HPDE6-E6E7 (cell line): Measurements from ENCODE around the gene EYS.
"Not testable (repeated sequence)": the region's sequence is repeated elsewhere in the genome, so short reads cannot be mapped to it uniquely, and the experiment has no call there.

ENCODE experiments used
- DNase-seq: peaks from one replicate; pipeline ENCODE4 v3.0.0; 2011; ENCODE audit warnings: missing footprints; ENCODE audit errors: extremely low spot score

The EYS gene

DNA sequence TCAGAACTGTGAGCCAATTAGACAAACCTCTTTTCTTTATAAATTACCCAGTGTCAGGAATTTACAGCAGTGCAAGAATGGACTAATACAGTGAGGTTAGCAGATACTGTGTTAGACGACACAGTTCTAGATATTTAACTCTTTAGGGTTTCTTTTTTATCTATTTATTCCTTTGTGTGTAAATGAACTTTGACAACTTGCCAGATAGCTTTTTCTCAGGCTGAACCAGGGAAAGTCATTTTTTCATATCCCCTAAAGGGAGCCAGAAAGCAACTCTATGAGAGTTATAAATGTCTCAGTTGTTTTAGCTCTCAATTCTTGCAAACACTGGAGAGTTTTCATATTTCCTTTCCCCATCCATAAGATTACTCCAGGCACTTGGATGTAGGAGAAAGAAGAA, 1794.1 kb downstream of the EYS start:
- DNase-seq, result no peak

DNA sequence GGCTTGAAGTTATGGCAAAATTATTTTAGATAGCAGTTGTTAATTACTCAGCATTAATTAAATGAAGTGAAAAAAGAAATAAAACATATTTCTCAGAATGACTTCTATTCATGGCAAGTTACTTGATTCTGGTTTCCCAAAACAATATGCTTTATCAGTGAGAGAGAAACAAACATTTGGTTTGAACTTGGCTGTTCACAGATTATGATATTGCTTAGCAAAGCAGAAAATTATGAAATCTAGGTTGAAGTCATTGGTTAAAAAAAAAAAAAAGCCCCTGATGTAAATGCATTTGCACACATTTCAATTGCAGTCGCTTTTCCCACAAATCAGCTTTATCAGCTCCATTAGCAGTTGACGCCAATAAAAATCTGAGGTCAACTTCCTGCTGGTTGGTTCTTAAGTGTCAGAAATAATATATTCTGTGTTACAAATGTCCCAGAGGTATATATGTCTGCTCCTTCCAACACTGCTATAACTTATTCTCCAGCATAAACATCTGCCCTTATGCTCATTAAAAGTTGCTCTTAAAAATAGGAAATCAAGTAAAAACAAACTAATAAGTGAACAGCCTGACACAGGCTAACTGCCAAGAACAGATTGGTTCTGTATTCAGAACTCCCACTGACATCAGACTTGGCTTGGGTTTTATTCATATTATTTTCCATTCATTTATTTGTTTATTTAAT, 1796.0 kb downstream of the EYS start:
- DNase-seq, result no peak

GRCh38 chr6:63904650-63905248, 1802.3 kb downstream of the EYS start:
- peak; percentile 26 for DNase-seq

GRCh38 chr6:63899550-63899949, 1807.5 kb downstream of the EYS start:
- DNase-seq, result peak; percentile 60

- no peak for DNase-seq
Observed at GRCh38 chr6:63897952-63898351, 1809.1 kb downstream of the EYS start.

DNA sequence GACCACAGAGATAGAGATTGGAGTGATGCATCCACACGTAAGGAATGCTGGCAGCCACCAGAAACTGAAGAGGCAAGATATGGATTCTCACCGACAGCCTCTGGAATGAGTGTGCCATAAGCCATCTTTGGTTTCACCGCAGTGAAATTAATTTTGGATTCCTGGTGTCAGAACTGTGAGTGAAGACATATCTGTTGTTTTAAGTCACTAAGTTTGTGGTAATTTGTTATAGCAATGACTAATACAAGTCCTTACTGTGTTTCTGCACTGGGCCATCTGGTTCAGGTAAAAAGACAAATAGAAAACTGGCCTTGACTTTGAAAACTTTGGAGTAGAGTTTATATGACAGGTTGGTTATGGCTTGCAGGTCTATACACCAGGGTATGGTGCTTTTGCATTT, 1809.6 kb downstream of the EYS start:
- DNase-seq, result no peak

DNA sequence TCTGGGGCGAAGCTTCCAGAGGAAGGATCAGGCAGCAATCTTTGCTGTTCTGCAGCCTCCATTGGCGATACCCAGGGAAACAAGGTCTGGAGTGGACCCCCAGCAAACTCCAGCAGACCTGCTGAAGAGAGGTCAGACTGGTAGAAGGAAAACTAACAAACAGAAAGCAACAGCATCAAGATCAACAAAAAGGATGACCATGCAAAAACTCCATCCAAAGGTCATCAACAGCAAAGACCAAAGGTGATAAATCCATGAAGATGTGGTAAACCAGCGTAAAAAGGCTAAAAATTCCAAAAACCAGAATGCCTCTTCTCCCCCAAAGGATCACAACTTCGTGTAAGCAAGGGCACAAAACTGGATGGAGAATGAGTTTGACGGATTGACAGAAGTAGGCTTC, 1818.6 kb downstream of the EYS start:
- no peak for DNase-seq

DNA sequence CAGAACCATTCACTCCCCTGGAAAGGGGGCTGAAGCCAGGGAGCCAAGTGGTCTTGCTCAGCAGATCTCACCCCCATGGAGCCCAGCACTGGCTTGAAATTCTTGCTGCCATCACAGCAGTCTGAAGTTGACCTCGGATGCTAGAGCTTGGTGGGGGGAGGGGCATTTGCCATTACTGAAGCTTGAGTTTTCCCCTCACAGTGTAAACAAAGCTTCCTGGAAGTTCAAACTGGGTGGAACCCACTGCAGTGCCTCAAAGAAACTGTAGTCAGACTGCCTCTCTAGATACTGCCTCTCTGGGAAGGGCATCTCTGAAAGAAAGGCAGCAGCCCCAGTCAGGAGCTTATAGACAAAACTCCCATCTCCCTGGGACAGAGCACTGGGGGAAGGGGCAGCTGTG, 1819.2 kb downstream of the EYS start:
- not testable (repeated sequence) for DNase-seq

DNA sequence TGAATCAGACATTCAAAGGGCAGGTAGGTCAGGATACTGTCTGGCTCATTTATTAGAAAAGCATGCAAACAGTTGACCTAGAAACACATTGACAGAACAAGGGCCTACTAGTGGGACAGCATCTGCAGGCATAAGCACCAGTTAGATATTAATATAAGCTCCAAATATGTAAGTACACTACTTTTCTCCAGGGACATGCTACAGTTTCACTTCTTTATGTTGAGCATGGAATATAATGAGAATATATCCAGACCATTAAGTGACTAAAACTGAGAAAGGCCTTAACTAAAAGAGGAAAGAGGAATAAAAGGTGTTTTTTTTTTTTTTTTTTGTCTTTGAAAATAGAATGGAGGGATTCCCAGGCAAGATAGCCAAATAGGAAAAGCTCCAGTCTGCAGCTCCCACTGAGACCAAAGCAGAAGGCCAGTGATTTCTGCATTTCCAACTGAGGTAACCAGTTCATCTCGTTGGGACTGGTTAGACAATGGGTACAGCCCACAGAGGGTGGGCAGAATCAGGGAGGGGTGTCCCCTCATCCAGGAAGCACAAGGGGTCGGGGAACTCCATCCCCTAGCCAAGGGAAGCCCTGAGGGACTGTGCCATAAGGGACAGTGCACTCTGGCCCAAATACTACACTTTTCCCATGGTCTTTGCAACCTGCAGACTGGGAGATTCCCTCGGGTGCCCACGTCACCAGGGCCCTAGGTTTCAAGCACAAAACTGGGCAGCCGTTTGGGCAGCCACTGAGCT, 1819.8 kb downstream of the EYS start:
- no peak for DNase-seq

DNA sequence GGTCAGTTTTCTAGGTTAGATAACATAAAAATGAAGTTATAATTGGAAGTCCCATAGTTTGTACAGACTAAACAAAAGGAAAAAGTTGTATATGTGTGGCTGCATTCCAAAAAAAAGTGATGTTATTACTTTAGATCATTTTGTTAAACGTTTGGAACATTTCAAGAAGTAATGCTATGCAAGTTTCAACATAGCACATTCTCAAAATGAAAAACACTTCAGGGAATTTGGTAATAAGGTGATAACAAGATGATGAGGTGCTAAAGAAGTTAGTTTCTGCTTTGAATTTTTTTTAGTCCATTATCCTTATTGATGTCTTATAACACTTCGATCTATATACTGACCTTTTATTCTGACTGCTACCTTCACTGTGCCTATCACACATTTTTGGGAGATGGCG, 1820.7 kb downstream of the EYS start:
- DNase-seq, result no peak

DNA sequence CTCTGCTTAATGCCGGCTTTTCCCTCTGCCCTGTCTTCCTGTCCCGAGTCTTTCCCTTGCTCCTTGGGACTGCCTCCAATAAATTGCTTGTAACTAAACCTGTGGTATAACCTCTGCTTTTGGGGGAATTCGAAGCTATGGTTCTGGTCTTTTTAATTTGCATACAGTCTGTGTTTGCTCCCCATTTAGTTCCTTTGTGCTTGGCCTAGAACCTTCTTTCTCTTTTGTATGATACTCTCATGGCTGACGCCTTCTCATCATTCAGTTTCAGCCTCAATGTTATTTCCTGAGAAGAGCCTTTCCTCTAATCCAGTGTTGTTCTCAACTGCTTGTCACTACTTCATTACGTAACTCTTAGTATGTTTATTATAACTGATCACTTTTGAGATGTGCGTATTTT, 1823.4 kb downstream of the EYS start:
- DNase-seq, result no peak

- no peak for DNase-seq
Observed at GRCh38 chr6:63882208-63882607, 1824.8 kb downstream of the EYS start.

- DNase-seq, result no peak
Observed at GRCh38 chr6:63881791-63882190, 1825.2 kb downstream of the EYS start.

GRCh38 chr6:63872233-63872632, 1834.8 kb downstream of the EYS start:
- no peak for DNase-seq

DNA sequence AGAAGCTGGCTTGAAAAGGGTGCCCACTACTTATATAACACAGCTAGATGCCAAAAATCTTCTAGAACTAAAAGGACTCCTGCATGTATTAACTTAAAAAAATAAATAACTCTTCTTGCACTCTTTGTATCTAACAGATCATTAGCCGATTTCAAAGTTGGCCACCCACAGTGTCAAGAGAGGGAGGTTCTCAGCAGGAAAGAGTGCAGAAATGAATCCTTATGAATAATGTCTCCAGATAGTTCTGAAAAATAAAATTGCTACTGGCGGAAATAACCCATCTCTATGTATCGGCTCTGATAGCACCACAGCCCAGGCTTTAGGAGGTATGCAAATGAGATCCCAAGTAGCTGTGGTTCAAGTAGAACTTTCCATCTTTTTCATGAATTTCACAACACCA, 1838.7 kb downstream of the EYS start:
- no peak for DNase-seq

DNA sequence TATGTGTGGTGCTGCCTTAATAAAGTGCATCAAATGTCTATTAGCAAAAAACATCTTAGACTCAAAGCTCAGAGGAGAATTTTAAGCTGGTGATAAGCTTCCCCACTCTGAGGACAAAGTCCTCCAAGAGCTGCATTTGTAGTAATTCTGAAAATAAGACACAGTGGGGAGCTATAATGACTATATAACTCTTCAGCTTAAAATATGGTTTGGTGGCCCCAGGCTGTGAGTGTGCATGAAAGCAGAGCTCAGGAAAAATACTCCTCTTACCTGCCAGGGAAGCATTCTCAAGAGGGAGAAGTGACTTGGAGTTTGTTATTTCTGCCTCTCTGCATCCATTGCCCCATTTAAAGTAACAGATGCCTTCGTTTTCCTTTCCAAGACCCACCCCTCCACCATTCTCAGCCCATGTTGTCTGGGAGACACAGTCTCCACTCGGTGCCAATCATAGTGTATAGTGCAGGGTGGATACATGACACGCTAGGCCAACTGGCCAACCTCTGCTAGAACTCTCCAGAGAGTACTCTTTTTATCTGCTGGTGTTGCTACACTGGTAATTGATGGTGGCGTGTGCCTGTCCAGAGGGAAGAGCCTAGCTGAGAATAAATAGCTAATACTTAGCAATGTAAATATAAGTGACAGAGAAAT, 1842.2 kb downstream of the EYS start:
- no peak for DNase-seq

DNA sequence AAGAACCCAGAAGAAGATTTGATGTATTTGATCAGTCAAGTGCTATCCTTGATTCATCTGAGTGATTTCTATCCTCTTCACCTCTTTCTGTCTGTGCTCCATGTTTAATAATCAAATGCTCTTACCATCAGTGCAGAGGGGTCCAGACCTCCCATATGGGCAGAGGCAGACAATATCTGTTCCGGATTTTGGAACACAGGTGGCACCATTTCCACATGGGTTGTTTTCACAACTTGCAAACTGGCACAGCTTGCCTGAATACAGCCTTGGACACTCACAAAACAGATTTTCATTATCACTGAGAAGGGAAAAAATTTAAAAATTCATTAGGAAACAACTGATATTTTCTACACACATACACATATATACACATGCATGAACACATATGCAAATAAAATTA, 1843.0 kb downstream of the EYS start:
- DNase-seq, result no peak

DNA sequence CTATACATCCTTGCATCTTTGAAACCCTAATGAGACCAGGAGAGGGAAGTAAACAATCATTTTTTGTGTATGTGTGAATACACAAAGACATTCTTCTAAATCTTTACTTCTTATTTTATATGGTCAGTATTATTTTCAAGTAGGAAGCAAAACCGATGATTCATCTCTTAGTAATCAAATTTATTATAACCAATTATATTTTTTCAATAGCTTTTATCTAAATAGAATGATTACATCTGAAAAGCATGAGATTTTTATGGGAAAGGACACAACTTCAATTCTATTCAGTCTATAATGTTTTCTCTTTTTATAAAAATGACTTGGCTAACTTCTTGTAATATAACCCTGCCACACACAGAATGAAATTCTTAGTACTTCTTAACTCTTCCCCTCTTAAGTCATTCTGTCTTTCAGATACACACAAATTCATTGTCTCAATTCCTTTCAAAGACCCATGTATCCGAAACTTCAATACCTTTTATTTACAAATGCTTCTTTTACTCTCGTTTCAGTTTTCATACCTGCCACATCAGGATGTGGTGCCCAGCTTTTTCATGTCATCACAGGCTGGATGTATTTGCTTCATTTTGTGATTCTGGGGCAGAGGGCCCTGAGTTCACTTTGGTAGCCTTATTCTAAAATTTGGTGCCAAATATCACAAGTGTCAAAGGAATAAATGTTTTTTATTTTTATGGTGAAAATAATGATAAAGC, 1844.4 kb downstream of the EYS start:
- DNase-seq, result no peak

GRCh38 chr6:63859528-63859927, 1847.5 kb downstream of the EYS start:
- no peak for DNase-seq

- no peak for DNase-seq
Observed at GRCh38 chr6:63858691-63859090, 1848.3 kb downstream of the EYS start.

- DNase-seq, result no peak
Observed at GRCh38 chr6:63856271-63856670, 1850.8 kb downstream of the EYS start.

DNA sequence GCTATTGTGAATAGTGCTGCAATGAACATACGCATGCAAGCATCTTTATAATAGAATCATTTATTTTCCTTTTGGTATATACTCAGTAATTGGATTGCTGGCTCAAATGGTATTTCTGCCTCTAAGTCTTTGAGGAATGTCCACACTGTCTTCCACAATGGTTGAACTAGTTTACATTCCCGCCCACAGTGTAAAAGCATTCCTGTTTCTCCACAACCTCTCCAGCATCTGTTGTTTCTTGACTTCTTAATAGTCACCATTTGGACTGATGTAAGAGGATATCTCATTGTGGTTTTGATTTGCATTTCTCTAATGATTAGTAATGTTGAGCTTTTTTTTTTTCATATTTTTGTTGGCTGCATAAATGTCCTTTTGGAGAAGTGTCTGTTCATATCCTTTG, 1862.7 kb downstream of the EYS start:
- DNase-seq, result no peak
